TTC549 (cell line): Measurements from ENCODE around the gene HK1.

ENCODE experiments used
- FAIRE-seq: peaks from 2 replicates; lab custom pipeline; 2012; peaks lifted over from hg19 to GRCh38; lab: Jason Lieb, UNC

Gene HK1

GRCh38 chr10:69376662-69377061 lies 98.4 kb downstream of the HK1 start:
- FAIRE-seq = no peak

DNA sequence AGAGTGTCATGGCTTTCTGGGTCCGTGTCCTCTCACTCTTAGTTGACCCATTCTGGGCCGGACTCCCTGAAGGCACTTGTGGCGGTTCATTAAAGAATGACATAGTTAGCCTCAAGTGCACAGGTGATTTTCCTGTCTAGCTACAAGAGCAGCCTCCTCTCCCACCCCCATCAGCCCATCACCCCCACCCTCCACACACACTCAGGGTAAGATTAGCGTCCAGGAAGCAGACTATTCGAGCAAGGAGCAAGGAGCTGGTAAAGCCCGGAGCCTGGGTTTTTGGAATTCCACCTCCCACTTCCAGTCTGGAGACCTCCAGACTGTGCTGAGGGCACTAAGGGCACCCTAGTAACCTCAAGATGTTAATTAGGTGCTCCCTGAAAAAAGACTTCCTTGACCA lies 98.9 kb downstream of the HK1 start:
- FAIRE-seq = no peak

DNA sequence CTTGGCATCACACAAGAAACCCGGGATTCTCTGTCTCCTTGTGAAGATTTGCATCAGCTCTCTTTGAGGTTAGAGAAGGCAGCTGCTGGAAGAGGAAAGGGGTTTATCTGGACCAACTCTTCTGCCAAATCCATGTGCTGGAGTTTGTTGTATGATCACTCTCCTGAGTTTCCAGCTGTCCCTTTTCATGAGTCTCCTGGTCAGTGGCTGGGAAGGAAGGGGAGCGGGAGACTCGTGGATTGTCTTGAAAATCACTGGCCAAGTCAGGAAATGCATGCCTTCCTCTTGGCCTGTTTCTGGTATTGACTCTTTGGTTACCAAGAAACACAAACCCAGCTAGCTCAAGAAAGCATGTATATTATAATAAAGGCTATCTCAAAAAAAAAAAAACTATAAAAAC lies 99.6 kb downstream of the HK1 start:
- no peak for FAIRE-seq

GRCh38 chr10:69379800-69380199 lies 101.5 kb downstream of the HK1 start:
- no peak for FAIRE-seq

DNA sequence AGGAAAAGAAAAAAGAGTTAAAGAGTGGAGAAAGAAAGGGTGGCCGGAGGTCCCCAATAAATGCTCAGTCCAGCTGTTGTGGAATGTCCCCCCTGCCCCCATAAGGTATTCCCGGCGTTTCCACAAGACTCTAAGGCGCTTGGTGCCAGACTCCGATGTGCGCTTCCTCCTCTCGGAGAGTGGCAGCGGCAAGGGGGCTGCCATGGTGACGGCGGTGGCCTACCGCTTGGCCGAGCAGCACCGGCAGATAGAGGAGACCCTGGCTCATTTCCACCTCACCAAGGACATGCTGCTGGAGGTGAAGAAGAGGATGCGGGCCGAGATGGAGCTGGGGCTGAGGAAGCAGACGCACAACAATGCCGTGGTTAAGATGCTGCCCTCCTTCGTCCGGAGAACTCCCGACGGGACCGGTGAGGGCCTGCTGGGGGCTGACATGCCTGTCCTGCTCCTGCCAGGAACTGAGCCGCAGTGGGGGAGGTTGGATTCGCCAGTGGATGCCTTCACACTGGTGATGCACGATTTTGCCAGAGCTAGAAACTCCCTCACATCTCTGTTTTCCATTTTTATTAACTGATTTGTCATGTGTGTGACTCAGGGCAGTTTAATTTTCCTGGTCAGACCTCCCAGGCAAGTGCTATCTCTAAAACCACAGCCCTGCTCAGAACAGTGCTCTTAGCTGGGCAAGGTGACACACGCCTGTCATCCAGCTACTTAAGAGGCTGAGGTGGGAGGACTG lies 104.3 kb downstream of the HK1 start:
- FAIRE-seq = no peak

- FAIRE-seq = no peak
Measured at GRCh38 chr10:69383558-69383957, 105.3 kb downstream of the HK1 start.

GRCh38 chr10:69384320-69384719 lies 106.0 kb downstream of the HK1 start:
- FAIRE-seq = no peak

DNA sequence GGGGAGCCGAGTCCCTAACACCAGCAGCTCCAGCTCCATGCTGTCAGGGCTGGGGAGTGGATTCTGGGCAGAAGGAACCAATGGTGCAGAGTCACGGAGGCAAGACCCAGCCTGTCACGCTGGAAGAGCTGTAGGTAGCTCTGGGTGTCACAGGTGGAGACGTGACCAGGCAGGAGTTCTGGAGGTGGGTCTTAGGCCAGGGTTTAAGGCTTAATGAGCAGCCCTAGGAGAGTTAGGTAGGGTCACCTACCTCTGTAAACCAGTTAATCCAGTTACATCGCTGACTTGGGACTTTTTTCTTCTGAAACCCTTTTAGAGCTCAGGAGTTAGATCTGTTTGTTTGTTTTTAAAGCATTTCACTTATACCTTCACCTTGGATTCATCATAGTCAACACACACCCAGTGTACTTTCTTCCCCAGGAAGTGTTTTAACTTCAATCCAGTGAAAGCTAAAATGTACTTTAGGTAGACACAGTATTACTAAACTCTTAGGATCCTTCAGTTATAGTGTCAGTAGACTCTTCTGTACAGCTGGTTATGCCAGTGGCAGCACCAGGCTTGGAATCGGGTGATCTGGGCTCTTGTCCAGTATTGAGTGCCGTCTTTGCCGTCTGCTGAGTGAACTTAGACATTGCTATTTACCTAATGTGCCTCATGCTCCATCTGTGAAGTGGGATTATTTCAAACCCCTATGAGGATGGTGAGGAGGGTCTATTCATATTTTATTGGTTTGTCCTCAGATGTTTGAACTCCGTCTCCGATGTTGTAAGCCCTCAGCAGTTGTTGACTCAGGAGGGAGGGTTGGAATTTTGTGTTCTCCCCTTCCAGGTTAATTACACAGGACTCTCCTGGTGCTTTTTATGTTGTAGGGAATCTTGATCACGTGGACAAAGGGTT lies 107.4 kb downstream of the HK1 start:
- FAIRE-seq = no peak

GRCh38 chr10:69387500-69387899 lies 109.2 kb downstream of the HK1 start:
- no peak for FAIRE-seq

DNA sequence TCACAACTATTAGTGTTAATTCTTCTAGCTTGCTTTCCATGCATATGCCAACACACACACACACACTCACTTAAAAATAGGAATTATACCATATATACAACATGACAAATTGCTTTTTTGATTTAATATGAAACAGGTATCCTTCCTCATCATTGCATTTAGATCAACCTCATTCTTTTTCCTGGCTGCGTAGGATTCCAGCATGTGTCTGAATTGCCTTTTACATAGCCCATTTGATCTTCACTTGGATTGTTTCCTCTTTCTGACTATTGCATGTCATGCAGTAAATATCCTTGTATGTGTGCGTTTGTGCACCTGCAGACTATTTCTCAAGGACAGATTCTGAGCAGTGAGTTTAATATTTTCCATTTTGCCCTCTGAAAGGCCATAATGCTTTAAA lies 110.2 kb downstream of the HK1 start:
- FAIRE-seq = no peak

DNA sequence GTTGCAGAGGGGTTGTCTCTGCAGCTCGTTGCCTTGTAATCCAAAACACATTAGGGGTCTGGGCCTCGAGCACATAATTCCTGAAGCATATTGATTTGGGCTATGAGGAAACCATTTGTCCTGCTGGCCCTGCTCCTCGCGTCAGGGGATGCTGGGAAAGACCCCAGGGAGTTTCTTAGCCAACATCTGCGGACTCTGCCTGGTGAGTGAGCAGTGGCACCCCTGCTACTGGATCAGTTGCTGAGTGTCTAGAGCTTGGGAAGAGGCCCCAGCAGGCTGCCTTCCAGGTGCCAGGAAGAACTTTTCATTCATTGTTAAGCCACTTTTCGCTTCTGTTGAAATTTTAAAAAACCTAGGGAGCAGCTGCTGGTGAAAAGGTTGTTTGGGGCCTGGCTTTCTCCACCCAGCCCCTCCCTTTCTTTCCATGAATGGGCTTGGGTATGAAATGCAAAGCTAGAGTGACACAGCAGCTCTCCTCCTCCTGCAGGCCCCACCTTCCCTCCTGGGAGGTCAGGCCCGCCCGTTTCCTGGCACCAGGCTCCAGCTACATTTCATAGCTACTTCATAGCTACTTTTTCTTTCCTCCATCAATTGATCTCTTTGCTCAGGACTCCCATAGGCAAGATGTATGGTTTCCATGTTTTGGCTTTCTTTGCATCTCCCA lies 111.7 kb downstream of the HK1 start:
- FAIRE-seq = no peak

GRCh38 chr10:69391158-69391557 lies 112.9 kb downstream of the HK1 start:
- FAIRE-seq = no peak

DNA sequence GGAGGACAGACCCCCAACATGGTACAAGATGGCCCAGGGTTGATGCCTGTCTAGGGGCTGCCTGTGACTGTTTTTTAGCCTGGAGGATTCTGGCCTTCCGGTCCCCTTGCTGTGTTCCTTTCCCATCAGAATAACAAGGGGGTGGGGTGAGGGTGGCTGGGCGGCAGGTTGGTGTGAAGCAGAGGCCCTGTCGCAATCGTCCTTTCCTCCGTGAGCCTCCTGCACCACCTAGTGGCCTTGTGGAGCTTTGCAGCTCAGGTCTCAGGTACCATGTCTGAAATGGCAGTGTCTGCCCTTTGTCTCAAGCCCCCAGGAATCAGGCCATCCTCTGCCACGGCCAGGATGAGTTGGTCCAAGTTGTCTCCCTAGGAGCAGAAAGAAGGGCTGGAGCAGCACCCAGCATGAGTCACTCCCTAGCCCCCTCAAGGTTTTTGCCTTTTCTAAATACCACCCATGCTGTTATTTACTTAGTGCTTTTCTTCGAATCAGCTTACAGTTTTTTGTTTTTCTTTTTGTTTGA lies 114.2 kb downstream of the HK1 start:
- no peak for FAIRE-seq

- no peak for FAIRE-seq
Measured at GRCh38 chr10:69394020-69394419, 115.7 kb downstream of the HK1 start.

DNA sequence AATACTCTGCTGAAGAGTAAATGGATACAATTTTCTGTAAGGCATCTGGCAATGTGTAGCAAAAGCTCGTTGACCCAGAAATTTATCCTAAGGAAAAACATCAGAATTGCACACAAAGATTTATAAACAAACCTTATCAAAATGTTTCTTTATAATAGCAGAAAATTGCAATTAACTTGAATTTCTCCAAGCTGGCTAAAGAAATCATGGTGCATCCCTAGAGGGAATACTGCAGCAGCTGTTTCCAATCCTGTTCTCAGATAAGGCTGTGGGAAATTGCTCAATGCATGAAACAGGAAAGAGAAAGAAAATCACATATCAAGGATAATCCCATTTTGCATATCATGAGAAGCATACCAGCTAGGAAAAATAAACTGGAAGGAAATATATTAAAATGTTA lies 119.7 kb downstream of the HK1 start:
- FAIRE-seq = no peak

- no peak for FAIRE-seq
Measured at GRCh38 chr10:69398466-69398865, 120.2 kb downstream of the HK1 start.

GRCh38 chr10:69400936-69401335 lies 122.6 kb downstream of the HK1 start:
- no peak for FAIRE-seq

DNA sequence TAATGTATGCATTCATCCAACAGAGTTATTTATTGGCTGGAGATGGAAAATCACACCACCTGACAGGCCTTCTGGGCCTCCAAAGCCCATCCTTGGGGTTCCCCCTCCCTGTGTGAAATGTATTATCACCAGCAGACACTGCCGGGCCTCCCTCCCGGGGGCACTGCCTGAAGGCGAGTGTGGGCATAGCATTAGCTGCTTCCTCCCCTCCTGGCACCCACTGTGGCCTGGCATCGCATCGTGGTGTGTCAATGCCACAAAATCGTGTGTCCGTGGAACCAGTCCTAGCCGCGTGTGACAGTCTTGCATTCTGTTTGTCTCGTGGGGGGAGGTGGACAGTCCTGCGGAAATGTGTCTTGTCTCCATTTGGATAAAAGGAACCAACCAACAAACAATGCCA lies 123.1 kb downstream of the HK1 start:
- FAIRE-seq = no peak

DNA sequence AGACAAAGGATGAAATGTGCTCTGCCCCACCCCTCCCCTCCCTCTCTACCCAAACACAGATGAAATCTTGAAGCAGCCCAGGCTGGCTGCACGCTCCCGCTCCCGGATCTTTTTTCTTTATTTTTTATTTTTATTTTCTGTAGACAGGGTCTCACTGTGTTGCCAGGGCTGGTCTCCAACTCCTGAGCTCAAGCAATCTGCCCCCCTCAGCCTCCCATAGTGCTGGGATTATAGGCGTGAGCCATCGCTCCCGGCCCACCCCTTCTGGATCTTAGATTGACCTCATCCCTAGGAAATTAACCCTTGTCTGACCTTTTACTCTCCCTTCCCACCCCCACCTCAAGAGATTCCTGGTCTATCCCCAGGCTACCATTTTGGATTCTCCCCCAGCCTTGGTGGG lies 124.1 kb downstream of the HK1 start:
- FAIRE-seq = no peak

DNA sequence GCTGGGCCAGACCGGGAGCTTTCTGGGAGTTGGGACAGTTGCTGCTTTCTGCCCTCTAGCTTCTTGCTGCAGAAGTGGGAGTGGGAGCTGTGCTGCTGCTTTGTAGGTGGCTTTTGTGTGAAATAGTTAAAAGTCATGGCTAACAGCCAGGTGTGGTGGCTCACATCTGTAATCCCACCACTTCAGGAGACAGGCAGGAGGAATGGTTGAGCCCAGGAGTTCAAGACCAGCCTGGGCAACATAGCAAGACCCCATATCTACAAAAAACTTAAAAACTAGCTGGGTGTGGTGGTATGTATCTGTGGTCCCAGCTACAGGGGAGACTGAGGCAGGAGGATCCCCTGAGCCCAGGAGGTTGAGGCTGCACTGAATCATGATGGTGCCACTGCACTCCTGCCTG lies 124.8 kb downstream of the HK1 start:
- no peak for FAIRE-seq

GRCh38 chr10:69403519-69403918 lies 125.2 kb downstream of the HK1 start:
- no peak for FAIRE-seq

GRCh38 chr10:69404786-69405185 lies 126.5 kb downstream of the HK1 start:
- no peak for FAIRE-seq

DNA sequence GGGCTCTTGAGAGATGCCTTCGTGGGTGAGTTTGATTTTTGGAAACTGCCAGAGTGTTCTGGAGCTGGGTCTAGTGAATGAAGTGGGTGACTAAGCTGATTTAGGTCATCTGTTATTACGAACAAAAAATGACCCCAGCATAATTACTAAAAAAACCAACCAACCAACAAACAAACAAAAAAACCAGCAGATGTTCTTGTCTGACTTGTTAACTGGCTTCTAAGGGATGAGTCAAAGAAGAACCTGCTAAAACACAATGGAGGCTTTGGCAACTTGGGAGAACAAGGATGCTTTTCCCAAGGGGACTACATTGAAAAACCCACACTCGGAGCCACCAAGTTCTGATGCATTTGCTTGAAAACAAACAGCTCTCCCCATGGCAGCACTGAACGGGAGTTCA lies 126.9 kb downstream of the HK1 start:
- FAIRE-seq = no peak
